GM10248 (cell line): ENCODE data around the gene ERP29.

Experiments used
- CTCF ChIA-PET: fragments of 300-600 bp; sonication (Branson Sonifier 250); formaldehyde crosslinking; extraction: SDS; loops from one replicate; lab custom pipeline; 2021; ENCODE audit warnings: antibody characterized with exemption; lab: Yijun Ruan, JAX
- POLR2A ChIA-PET: fragments of 350-650 bp; sonication (Branson Sonifier 250); formaldehyde crosslinking; extraction: SDS; loops from one replicate; lab custom pipeline; 2020; ENCODE audit warnings: antibody characterized with exemption; lab: Yijun Ruan, JAX
- DNase-seq: peaks from one replicate; pipeline ENCODE4 v3.0.0; 2012; ENCODE audit errors: extremely low spot score
- CTCF ChIP-seq: IDR thresholded peaks from 2 replicates; pipeline ENCODE4 v1.5.1; 2012; ENCODE audit warnings: mild to moderate bottlenecking, low read depth; ENCODE audit errors: extremely low read depth, missing control alignments, control extremely low read depth

ERP29 gene

GRCh38 chr12:112010415-112011344, 2.5 kb upstream of the ERP29 start:
- no peak for TF ChIP-seq CTCF
- ChIA-PET POLR2A (no interaction called here), CTCF (interaction anchor here (1.0 to 1.6 kb wide), 2 partner anchors 10 to 13 kb away, joined by 3 read pairs; no protein-coding TSS in a partner anchor)
- no peak for DNase-seq

- CTCF ChIA-PET, result interaction anchor here (2.2 kb wide), 1 partner anchor 14 kb away, joined by 7 read pairs; no protein-coding TSS in a partner anchor
- TF ChIP-seq CTCF, result no peak
- POLR2A ChIA-PET, result no interaction called here
- no peak for DNase-seq
These were observed 1.5 kb upstream of the ERP29 start for GRCh38 chr12:112011685-112012084.

- TF ChIP-seq CTCF, result no peak
- peak; percentile 34 for DNase-seq
- ChIA-PET POLR2A (interaction anchor here (0.5 to 1.4 kb wide), 9 partner anchors 7 to 1875 kb away, joined by 3 to 10 read pairs (median 4); partner anchors contain the start of gene TRAFD1), CTCF (interaction anchor here (0.8 to 2.7 kb wide), 9 partner anchors 9 to 94 kb away, joined by 3 to 17 read pairs (median 4); no protein-coding TSS in a partner anchor)
These were observed 576 bp downstream of the ERP29 start for GRCh38 chr12:112013601-112014402.

- POLR2A ChIA-PET, result no interaction called here
- DNase-seq, result no peak
- no peak for TF ChIP-seq CTCF
- CTCF ChIA-PET, result no interaction called here
These were observed 2.7 kb downstream of the ERP29 start for GRCh38 chr12:112015938-112016337.

- POLR2A ChIA-PET, result no interaction called here
- CTCF ChIA-PET, result interaction anchor here (1.1 kb wide), 1 partner anchor 38 kb away, joined by 4 read pairs; no protein-coding TSS in a partner anchor
- no peak for DNase-seq
- TF ChIP-seq CTCF, result no peak
These were observed 3.8 kb downstream of the ERP29 start for GRCh38 chr12:112017041-112017440.
